HG03135 (cell line): Measurements from ENCODE around the gene EIF4ENIF1.
"Not testable (repeated sequence)": the region's sequence is repeated elsewhere in the genome, so short reads cannot be mapped to it uniquely, and the experiment has no call there.

ENCODE experiments used
- ATAC-seq: cut with Tn5 transposase; IDR thresholded peaks from one replicate; pipeline ENCODE4 v1.9.1; 2021; ENCODE audit warnings: mild to moderate bottlenecking, moderate library complexity; ENCODE audit not compliant: unreplicated experiment

EIF4ENIF1 gene

DNA sequence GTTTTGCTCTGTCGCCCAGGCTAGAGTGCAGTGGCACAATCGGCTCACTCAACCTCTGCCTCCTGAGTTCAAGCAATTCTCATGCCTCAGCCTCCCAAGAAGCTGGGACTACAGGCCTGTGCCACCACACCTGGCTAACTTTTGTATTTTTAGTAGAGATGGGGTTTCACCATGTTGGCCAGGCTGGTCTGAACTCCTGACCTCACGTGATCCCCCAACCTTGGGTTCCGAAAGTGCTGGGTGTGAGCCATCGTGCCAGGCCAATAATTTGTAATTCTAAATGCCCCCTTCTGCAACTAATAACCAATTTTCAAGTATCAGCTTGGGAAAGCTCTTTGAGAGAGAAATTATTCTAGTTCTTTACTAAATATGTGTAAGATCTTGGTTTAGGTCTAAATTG lies 3.7 kb upstream of the EIF4ENIF1 start:
- not testable (repeated sequence) for ATAC-seq

DNA sequence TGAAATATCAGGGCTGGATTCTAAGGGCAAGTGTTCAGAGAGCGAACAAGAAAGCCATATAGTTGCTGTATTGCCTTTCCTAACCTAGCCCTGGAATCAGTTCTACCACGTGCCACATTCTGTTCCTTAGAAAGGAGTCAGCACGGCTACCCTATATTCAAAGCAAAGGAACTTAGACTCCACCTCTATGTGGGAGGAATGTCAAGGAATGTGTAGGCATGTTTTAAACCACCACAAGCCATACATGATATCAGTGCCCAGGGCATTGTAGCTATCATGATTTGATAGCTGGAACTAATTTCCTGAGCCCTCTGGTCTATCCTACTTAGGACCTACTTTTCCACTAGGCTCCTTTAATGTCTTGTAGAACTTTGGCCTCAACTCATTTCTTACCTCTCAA lies 2.5 kb upstream of the EIF4ENIF1 start:
- no peak for ATAC-seq

DNA sequence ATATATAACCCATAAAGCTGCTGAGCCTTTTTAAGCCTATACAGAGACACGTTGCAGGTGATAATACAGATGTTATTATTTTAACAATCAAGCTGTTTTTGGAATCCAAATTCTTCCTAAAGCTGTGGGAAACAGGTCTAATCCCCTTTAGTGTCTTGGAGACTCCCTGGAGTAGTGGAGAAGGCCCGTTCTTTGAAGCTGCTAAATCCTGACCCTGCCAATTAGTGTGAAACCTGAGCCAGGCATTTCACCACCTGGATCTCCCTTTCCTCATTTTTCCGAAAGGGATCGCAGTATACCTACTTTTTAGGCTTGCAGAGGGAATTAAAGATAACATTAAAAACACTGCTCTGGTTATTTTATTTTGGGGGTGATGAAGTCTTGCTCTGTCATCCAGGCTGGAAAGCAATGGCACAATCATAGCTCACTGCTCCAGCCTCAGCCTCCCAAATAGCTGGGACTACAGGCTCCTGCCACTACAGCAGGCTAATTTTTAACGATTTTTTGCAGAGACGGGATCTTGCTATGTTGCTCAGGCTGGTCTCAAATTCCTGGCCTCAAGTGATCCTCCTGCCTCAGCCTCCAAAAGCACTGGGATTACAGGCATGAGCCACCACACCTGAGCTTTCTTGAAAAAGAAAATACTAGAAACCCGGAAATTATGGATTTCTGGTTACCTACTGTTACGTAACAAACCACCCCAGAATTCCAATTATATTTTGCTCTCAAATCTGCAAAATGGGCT lies 1.7 kb upstream of the EIF4ENIF1 start:
- ATAC-seq: no peak

DNA sequence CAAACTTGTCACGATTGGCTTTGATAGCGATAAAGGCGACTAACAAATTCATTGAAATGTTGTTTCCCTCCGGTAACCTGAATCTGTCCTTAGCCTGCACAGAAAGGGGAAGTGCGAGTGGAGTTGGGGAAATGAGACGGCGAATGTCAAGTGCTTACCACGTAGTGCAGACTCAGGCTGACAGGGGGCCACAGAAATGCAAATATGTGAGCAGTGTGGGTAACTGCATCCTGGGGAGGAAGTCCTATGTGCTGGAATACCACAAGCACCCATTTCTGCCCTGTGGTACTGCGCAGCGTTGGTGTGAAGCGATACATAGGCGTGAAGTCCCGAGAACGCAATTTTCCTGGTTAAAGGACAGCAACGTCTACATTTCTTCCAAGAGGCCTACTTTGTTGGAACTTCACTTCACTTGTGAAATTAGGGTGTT lies 869 bp upstream of the EIF4ENIF1 start:
- ATAC-seq: peak; percentile 48

DNA sequence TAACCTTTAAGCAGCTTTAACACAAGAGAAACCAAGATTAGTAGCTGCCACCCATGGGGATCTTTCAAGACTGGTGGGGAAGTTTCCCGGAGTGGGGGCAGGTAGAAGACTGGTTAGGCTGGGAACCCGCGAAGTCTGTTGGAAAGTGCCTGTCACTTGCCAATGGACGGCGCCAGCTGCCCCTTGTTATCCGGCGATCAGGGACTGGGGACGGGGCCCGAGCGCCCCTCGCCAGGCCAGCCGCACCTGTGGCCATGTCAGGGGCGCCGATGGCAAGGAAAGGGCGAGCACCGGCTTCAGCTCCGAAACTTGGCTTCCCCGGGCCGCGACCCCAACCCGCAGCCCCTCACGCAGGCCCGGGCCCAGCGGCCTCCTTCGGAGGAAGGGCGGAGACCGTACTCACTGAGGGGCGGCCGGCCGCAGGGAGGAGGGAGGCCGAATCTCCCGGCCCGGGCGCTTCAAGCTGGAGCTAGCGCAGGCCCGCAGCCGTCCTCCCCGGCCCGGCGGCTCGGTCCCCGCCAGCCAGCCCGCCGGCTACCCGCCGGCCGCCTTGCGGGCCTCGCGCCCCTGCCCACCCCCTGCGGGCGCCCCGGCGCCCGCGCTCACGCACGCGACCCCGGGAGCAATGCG lies 539 bp downstream of the EIF4ENIF1 start:
- peak; percentile 10 for ATAC-seq

DNA sequence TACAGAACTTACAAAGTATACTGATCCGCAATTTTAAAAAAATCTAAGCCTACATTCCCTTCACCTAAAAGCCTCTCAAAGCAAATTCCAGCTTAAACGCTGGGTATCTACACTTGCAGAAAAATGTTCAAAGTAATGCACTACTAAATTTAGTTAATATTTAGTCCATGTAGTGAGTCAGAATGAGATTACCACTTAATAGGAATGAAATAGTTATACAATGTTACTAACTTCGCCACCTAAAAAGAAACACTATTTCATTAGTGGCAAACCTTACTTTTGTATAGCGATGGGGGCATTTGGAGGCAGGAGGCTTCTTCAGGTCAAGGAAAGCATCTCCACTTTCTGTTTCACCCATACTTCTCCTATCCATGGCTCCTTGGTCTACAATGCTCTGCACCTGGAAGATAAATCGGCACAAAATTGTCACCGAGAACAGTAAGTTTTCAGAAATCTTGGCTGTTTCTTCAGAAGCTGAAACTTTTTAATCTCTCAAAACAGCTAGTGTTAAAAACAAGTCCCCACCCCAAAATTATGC lies 1.2 kb downstream of the EIF4ENIF1 start:
- ATAC-seq: no peak

DNA sequence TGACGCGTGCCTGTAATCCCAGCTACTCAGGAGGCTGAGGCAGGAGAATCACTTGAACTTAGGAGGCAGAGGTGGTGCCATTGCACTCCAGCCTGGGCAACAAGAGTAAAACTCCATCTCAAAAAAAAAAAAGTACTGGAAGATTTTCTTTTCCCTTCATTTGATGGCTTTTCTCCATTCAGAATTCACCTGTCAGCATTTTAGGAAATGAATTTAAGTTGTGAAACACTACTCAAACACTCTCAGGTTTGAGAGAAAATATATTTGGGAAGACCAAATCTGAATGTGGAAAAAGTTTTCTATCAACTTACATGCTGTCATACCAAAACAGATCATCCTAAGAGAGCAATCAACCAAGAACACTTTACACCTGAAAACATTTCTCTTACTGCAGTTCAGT lies 2.7 kb downstream of the EIF4ENIF1 start:
- ATAC-seq: no peak

DNA sequence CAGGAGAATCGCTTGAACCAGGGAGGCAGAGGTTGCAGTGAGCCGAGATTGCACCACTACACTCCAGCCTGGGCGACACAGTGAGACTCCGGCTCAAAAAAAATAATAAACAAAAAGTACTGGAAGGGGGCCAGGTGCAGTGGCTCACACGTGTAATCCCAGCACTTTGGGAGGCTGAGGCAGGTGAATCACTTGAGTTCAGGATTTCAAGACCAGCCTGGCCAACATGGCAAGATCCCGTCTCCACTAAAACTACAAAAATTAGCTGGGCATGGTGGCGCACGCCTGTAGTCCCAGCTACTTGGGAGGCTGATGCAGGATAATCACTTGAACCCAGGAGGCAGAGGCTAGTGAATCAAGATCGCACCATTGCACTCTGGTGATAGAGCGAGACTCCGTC lies 3.3 kb downstream of the EIF4ENIF1 start:
- ATAC-seq: not testable (repeated sequence)

DNA sequence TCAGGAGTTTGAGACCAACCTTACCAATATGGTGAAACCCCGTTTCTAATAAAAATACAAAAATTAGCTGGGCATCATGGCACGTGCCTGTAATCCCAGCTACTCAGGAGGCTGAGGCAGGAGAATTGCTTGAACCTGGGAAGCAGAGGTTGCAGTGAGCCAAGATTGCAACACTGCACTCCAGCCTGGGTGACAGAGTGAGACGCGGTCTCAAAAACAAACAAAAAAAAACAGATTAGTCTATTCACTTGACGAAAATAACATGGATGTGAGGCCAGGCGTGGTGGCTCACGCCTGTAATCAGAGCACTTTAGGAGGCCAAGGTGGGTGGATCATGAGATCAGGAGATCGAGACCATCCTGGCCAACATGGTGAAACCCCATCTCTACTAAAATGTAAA lies 7.2 kb downstream of the EIF4ENIF1 start:
- ATAC-seq: not testable (repeated sequence)

DNA sequence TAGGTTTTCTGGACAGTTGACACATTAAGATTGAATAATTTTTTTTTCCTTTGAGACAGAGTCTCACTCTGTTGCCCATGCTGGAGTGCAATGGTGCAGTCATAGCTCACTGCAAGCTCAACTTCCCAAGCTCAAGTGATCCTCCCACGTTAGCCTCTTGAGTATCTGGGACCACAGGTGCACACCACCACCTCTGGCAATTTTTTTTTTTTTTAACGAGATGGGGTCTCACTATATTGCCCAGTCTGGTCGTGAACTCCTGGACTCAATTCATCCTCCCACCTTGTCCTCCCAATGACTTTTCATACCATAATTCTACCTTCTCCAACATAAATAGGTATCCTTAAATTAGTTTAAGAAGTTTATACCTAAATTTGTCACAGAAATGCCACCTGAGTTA lies 8.5 kb downstream of the EIF4ENIF1 start:
- ATAC-seq: no peak

DNA sequence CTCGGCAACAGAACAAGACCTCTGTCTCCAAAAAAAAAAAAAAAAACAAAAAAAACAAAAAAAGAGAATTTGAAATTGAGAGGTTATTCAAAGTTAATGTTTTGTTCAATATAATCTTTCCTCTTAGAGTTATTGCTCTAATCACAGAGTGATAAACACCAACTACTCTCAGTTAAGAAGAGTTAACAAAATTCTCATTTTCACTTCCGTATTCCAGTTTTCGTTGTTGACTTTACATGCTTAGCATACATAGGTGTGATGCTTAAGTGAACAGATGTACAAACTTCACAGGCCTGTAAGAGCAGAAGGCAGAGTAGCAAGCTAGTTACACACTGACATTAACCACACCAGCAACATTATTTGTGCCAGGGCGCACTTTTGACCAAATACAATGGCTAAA lies 12.3 kb downstream of the EIF4ENIF1 start:
- peak; percentile 73 for ATAC-seq

DNA sequence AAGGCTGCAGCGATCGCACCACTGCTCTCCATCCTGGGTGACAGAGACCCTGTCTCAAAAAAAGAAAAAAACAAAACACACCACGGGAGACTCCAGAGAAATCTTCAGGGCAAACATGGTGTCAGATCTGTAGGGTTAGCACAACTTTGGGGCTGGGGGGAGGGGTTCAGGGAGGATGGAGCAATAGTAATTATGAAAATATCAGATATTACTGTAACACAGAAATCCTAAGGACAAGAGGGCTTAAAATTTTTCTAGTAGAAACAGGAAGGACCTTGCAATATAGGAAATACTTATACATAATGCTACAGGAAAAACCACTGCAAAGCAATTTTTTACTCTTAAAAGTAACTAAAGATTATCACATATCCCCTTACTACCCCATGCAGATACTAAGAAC lies 13.8 kb downstream of the EIF4ENIF1 start:
- no peak for ATAC-seq

DNA sequence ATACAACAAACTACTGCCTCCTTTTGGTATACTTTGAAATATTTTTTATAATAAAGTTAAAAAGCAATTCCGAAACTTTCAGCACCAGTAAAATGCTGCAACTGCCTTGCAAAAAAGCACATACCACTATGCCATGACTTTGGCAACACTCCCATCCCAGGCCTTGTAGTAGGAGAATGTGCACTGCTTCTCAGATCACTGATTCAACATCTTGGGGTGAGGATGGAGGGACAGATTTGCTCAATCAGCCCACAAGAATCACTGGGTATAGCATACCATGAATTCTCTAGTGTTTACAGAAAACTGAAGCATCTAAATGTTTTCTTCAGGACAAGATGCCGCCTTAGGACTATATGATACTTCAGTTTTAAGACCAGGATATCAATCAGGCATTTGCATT lies 14.9 kb downstream of the EIF4ENIF1 start:
- ATAC-seq: no peak

DNA sequence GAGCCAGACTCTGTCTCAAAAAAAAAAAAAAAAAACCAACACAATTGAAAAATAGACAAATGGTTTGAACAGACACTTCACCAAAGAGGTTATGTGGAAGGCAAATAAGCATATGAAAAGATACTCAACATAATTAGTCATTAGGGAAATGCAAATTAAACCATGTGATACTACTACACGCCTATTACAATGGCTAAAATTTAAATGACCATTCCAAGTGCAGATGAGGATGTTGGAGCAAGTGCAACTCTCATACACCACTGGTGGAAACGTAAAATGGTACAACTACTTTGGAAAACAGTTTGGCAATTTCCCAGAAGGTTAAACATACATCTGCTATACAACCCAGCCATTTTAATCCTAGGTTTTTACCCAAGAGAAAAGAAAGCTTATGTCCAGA lies 24.3 kb downstream of the EIF4ENIF1 start:
- no peak for ATAC-seq

DNA sequence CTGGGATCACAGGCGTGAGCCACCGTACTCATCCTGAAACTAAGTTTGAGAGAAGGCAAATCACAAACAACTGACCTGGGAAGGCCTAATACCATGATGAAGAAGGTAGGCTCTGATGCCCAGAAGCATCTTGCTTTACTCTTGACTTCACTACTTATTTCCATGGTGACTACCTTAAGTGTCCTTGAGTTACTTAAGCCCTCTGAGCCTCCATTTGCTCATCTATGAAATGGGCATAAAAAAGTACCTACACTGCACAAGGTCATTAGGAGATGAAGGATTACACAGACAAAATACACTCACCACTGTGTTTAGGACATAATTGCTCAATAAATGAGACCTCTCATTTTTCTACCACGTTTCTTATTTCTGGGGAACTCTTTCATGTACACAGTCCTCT lies 27.9 kb downstream of the EIF4ENIF1 start:
- no peak for ATAC-seq

DNA sequence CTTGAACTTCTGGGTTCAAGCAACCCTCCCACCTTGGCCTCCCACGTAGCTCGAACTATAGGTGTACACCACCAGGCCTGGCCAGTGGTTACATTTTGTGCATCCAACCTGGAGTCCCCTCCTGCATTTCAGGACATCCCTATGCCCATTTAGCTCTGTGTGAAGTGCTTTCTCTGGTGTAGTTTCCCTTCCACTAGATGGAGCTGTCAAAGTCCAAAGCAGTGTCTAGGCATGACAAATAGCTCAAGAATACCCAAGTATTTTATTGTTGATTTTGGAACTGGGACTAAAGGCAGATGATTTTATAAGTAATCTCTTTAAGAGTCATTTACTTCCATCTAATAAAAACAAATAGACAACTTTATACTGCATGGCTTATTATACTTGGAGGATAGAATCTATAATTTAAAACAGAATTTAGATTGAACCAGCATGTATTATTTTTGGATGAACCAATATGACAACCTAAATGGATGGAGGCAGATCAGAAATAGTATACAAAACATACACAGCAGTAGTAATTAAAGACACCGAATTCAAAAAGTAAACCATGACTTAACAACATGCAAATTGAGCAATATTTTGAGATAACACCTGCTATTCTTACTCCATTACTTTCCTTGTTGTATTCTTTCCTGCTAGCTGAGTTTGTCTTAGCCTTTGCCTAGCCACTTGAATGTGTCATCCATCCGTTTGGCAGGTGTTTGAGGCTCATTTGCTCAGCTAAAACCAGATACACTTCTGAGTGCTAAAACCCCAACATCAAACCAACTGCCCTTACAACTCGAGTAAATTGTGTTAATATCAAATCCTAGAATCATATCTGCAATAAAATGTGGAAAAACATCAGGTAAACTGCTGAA lies 37.7 kb downstream of the EIF4ENIF1 start:
- no peak for ATAC-seq

DNA sequence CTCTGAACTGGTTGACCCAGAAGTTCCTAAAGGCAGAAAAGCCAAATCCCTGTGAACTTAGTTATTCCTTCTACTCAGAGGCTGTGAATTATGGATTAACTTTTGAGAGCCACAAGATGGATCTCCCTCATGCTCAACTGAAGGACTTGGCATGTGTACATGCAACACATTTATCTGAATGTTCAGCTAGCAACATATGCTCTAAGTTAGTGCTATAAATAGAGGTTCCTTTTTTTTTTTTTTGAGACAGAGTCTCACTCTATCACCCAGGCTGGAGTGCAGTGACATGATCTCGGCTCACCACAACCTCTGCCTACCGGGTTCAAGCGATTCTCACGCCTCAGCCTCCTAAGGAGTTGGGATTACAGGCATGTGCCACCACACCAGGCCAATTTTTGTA lies 40.1 kb downstream of the EIF4ENIF1 start:
- no peak for ATAC-seq

DNA sequence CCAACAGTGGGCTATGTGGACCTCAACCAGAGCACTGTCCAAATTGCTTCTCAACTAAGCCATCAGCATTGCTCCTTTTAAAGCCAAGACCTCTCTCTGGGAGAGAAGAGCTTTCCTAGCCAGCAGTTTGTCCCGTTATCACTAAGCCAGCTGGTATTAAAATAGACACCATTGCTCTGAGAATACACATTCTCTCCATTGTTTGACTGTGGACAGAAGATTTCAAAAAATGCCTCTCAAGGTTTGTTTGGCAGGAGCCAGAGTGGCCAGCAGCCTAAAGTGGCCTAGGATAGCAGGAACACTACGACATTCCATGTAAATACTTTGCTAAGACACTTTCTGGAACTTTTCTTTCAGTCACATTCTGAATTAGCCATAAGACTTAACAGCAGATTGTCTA lies 41.3 kb downstream of the EIF4ENIF1 start:
- no peak for ATAC-seq

DNA sequence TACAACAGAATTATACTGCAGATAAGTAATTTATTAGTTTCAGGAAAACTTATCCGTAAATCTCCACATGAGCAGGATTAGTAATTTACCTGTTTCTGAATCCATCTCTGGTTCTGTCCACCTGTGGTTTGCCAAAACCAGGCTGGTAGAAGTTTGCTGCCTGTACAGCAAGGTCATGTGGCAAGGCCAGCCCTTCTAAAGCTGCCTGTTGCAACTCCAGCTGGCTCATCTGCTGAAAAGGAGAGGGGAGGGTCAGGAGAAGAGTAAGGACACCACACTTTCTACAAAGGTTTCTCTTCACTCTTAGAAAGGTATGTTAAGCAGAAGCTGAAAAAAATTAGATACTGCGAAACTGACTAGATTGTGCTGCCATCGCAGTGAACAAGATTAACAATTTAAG lies 42.3 kb downstream of the EIF4ENIF1 start:
- no peak for ATAC-seq

DNA sequence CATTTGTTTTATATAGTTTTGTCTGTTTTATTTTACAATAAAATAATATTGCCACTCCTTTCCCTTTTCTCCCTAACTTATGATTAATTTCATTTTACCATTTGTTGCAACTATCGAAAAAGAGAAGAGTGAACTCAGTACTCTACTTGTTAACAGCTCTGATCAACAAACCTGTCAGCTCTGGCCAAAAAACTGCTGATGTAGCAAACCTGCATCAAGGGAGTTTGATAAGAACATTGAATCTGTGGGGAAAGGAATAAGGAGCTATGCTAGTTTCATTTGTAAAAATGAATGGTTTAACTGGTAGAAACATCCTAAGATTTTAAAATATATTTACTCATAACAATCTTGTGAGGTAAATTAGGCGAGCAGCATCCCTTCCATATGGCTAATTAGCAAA lies 42.9 kb downstream of the EIF4ENIF1 start:
- ATAC-seq: no peak

DNA sequence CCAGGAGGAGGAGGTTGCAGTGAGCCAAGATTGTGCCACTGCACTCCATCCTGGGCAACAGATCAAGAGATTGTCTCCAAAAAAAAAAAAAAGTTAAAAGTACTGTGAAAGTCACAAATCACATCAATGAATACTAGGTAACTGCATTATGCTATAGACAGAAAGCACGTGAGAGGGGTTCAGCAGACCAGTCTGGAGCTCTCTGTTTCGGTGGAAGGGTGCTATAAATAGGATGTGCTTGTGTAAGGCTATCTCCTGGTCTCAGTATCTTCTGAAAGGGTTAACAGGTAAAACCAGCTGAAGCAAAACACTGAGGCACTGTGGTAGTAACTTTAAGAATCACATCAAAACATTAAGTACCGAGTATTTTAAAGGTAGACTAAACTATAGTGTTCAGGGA lies 43.4 kb downstream of the EIF4ENIF1 start:
- ATAC-seq: no peak

DNA sequence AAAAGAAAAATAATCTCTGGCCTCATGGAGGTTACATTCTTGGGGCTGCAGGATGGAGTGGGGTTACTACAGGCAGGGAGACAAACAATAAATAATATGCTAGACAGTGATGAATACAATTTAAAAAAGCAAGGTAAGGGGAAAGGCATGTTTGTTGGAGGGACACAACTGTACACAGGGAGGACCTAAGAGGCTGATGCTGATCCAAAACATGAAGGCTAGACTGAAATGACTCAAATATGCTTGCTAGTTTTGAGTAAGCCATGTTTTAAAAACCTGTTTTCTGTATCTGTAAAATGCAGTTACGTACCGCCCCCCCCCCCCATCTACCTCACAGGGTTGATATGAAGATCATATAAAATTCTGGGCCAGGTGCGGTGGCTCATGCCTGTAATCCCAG lies 44.0 kb downstream of the EIF4ENIF1 start:
- no peak for ATAC-seq
